Muscle of arm (tissue), 12 donors: ENCODE data around the gene ANKRD6. TPM values are rescaled to one million over a fixed set of nuclear protein-coding genes. Genes with fewer than 3 reads are reported as not detected.

ENCODE experiments used
- DNase-seq: peaks from one replicate; pipeline ENCODE4 v3.0.0-alpha.2; 2013
- polyA plus RNA-seq, 12 donors: library from polyadenylated mRNA; unstranded; fragments of 120-200 nt; gene quantifications; one replicate each; pipeline ENCODE4 v1.2.1, GENCODE V29; 2013; ENCODE audit not compliant: insufficient read length in 12 of 12

The ANKRD6 gene
- polyA plus RNA-seq, 12 donors = 4.2 to 22.3 (median 8.6) TPM; not detected in 1

GRCh38 chr6:89559487-89559886, 126.5 kb downstream of the ANKRD6 start:
- DNase-seq = no peak

- peak; percentile 28 for DNase-seq
Measured at GRCh38 chr6:89562093-89562973, 129.4 kb downstream of the ANKRD6 start.

- no peak for DNase-seq
Measured at GRCh38 chr6:89563866-89564265, 130.9 kb downstream of the ANKRD6 start.

- no peak for DNase-seq
Measured at GRCh38 chr6:89564752-89565427, 131.9 kb downstream of the ANKRD6 start.

GRCh38 chr6:89566008-89566800, 133.3 kb downstream of the ANKRD6 start:
- no peak for DNase-seq

GRCh38 chr6:89566930-89567629, 134.1 kb downstream of the ANKRD6 start:
- DNase-seq = no peak

GRCh38 chr6:89567630-89568390, 134.9 kb downstream of the ANKRD6 start:
- no peak for DNase-seq

- DNase-seq = no peak
Measured at GRCh38 chr6:89574910-89575561, 142.1 kb downstream of the ANKRD6 start.

GRCh38 chr6:89575562-89575960, 142.6 kb downstream of the ANKRD6 start:
- DNase-seq = no peak

- no peak for DNase-seq
Measured at GRCh38 chr6:89580997-89581666, 148.2 kb downstream of the ANKRD6 start.

GRCh38 chr6:89581689-89582088, 148.7 kb downstream of the ANKRD6 start:
- no peak for DNase-seq

GRCh38 chr6:89582669-89583325, 149.8 kb downstream of the ANKRD6 start:
- no peak for DNase-seq

GRCh38 chr6:89583559-89583958, 150.6 kb downstream of the ANKRD6 start:
- no peak for DNase-seq

- DNase-seq = no peak
Measured at GRCh38 chr6:89584539-89584938, 151.6 kb downstream of the ANKRD6 start.

- no peak for DNase-seq
Measured at GRCh38 chr6:89585154-89585553, 152.2 kb downstream of the ANKRD6 start.

GRCh38 chr6:89589297-89590025, 156.5 kb downstream of the ANKRD6 start:
- no peak for DNase-seq

- DNase-seq = no peak
Measured at GRCh38 chr6:89590133-89590532, 157.2 kb downstream of the ANKRD6 start.

GRCh38 chr6:89591745-89592144, 158.8 kb downstream of the ANKRD6 start:
- no peak for DNase-seq
